ENCODE results near the gene TGFBR3L.

- TF ChIP-seq, protein P1, sequence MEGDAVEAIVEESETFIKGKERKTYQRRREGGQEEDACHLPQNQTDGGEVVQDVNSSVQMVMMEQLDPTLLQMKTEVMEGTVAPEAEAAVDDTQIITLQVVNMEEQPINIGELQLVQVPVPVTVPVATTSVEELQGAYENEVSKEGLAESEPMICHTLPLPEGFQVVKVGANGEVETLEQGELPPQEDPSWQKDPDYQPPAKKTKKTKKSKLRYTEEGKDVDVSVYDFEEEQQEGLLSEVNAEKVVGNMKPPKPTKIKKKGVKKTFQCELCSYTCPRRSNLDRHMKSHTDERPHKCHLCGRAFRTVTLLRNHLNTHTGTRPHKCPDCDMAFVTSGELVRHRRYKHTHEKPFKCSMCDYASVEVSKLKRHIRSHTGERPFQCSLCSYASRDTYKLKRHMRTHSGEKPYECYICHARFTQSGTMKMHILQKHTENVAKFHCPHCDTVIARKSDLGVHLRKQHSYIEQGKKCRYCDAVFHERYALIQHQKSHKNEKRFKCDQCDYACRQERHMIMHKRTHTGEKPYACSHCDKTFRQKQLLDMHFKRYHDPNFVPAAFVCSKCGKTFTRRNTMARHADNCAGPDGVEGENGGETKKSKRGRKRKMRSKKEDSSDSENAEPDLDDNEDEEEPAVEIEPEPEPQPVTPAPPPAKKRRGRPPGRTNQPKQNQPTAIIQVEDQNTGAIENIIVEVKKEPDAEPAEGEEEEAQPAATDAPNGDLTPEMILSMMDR (IDR thresholded peaks at IDR 0.05), result no peak
- TF ChIP-seq POLR2A (IDR thresholded peaks at IDR 0.05; ENCODE audit: low read depth) (no peak), POLR2AphosphoS5 (IDR thresholded peaks at IDR 0.05) (no peak)
Observed at GRCh38 chr19:7905268-7905667, 9.4 kb upstream of the TGFBR3L start.

Measured in esophagus muscularis mucosa (tissue), 3 donors.